OCI-LY7 (cell line): ENCODE data around the gene CERK. TPM values are rescaled to one million over a fixed set of nuclear protein-coding genes. Genes with fewer than 3 reads are reported as not detected.

Experiments used
- BruUV-seq: library from RNA; stranded (reverse); fragments of 400-500 nt; replicated peaks from 2 replicates; lab custom pipeline; 2021; lab: Mats Ljungman, UMichigan
- CTCF ChIA-PET: fragments of 300-600 bp; sonication (Branson Sonifier 250); formaldehyde crosslinking; loops from one replicate; lab custom pipeline; 2022; ENCODE audit warnings: antibody characterized with exemption; ENCODE audit not compliant: unreplicated experiment; lab: Charles Lee
- POLR2A ChIA-PET: fragments of 300-600 bp; sonication (Branson Sonifier 250); formaldehyde crosslinking; loops from one replicate; lab custom pipeline; 2022; ENCODE audit warnings: antibody characterized with exemption; lab: Charles Lee
- DNase-seq: peaks from one replicate; pipeline ENCODE4 v3.0.0-alpha.2; 2015; ENCODE audit warnings: low spot score
- H2AFZ ChIP-seq: fragments of 200-600 bp; sonication (generic), shearing (Covaris generic); 2 replicates; pipeline ENCODE4 v1.6.1; 2014; ENCODE audit warnings: mild to moderate bottlenecking, antibody characterized with exemption, low read length, moderate library complexity
- H3K27ac ChIP-seq: fragments of 200-600 bp; sonication (generic); 2 replicates; pipeline ENCODE4 v1.5.1; 2014; ENCODE audit warnings: mixed run types, low read depth, mild to moderate bottlenecking, moderate library complexity, low read length, inconsistent platforms; ENCODE audit not compliant: poor library complexity, severe bottlenecking
- H3K36me3 ChIP-seq: fragments of 200-600 bp; sonication (generic); 2 replicates; pipeline ENCODE4 v1.6.1; 2014; ENCODE audit warnings: mild to moderate bottlenecking, antibody characterized with exemption, low read length, moderate library complexity, mixed read lengths; ENCODE audit not compliant: insufficient read depth
- H3K4me1 ChIP-seq: fragments of 200-600 bp; sonication (generic); 2 replicates; pipeline ENCODE4 v1.5.1; 2014; ENCODE audit warnings: mild to moderate bottlenecking, low read length; ENCODE audit not compliant: insufficient read depth, poor library complexity, severe bottlenecking
- H3K4me2 ChIP-seq: fragments of 200-600 bp; sonication (generic); 2 replicates; pipeline ENCODE4 v1.6.1; 2014; ENCODE audit warnings: mild to moderate bottlenecking, low read length
- H3K4me3 ChIP-seq: fragments of 200-600 bp; sonication (generic); 2 replicates; pipeline ENCODE4 v1.5.1; 2014; ENCODE audit warnings: mild to moderate bottlenecking, low read depth, low read length; ENCODE audit not compliant: poor library complexity, severe bottlenecking
- H3K79me2 ChIP-seq: fragments of 200-600 bp; sonication (generic); 2 replicates; pipeline ENCODE4 v1.6.1; 2016; ENCODE audit warnings: low read depth, mild to moderate bottlenecking, low read length, moderate library complexity, mixed read lengths; ENCODE audit not compliant: insufficient read depth
- H3K9me2 ChIP-seq: fragments of 200-600 bp; sonication (generic); 2 replicates; pipeline ENCODE4 v1.6.1; 2016; ENCODE audit warnings: mild to moderate bottlenecking, low read length, mixed read lengths; ENCODE audit not compliant: insufficient read depth
- H3K9me3 ChIP-seq: fragments of 200-600 bp; sonication (generic); 2 replicates; pipeline ENCODE4 v1.6.1; 2014; ENCODE audit warnings: mild to moderate bottlenecking, mixed run types, low read length, mixed read lengths
- H4K20me1 ChIP-seq: fragments of 200-600 bp; sonication (generic); 2 replicates; pipeline ENCODE4 v1.6.1; 2014; ENCODE audit warnings: mild to moderate bottlenecking, antibody characterized with exemption, low read length, moderate library complexity, mixed read lengths; ENCODE audit not compliant: insufficient read depth
- CTCF ChIP-seq: fragments of 200-600 bp; sonication (generic); conservative IDR thresholded peaks from 2 replicates; pipeline ENCODE4 v1.5.1; 2014; ENCODE audit warnings: mild to moderate bottlenecking, antibody characterized with exemption, low read length, moderate library complexity, mixed read lengths
- EZH2phosphoT487 ChIP-seq: fragments of 200-600 bp; sonication (generic); IDR thresholded peaks from 2 replicates; pipeline ENCODE4 v1.6.1; 2018; ENCODE audit warnings: low read depth, borderline replicate concordance, mild to moderate bottlenecking, mixed run types, antibody characterized with exemption, low read length, moderate library complexity, mixed read lengths
- intact Hi-C: fragments of 100-400 bp; cut with micrococcal nuclease; formaldehyde crosslinking; loops from one replicate; pipeline ENCODE4 v1.10.0; 2022; ENCODE audit not compliant: unreplicated experiment
- total RNA-seq, 2 experiments: library from RNA; depleted of rRNA in 1 of 2; stranded (reverse); fragments of >200 nt in 1 of 2; shearing (Covaris generic) in 1 of 2; gene quantifications; 2 replicates each; pipeline ENCODE4 v1.2.3, GENCODE V29; 2014 to 2022

The CERK gene
- total RNA-seq, 2 experiments from 2014 or later = 36.6 to 48.1 TPM

- ChIA-PET CTCF (no interaction called here), POLR2A (no interaction called here)
- peaks cover 8% of the 10 kb centered on the region; the same call in 1 of the 2 replicates for H3K36me3 ChIP-seq
- no peak overlapping the region for H3K27ac ChIP-seq
- TF ChIP-seq CTCF = no peak
- no peak for TF ChIP-seq EZH2phosphoT487
- no peak for DNase-seq
- H3K4me1 ChIP-seq = peaks cover 7% of the 10 kb centered on the region
- no peaks in the 10 kb centered on the region for H3K9me3 ChIP-seq
- no peaks in the 10 kb centered on the region for H3K9me2 ChIP-seq
- no peaks in the 10 kb centered on the region for H3K79me2 ChIP-seq
- peak overlapping the region; percentile 6; the same call in 1 of the 2 replicates for H3K4me2 ChIP-seq
- H2AFZ ChIP-seq = no peak overlapping the region
- no TSS peak for BruUV-seq
- intact Hi-C loops = no loop called here
- H4K20me1 ChIP-seq = no peaks in the 10 kb centered on the region; the same call in 1 of the 2 replicates
- H3K4me3 ChIP-seq = no peak overlapping the region
Observed at GRCh38 chr22:46726986-46727317, 11.1 kb downstream of the CERK start.

- no peak overlapping the region for H3K4me3 ChIP-seq
- no peaks in the 10 kb centered on the region; the same call in 1 of the 2 replicates for H4K20me1 ChIP-seq
- H3K4me1 ChIP-seq = peaks cover 6% of the 10 kb centered on the region
- 0 out of 2 replicates have a peak, but pooled peaks cover 5% of the 10 kb centered on the region for H3K36me3 ChIP-seq
- CTCF ChIA-PET = no interaction called here
- DNase-seq = no peak
- TF ChIP-seq EZH2phosphoT487 = no peak
- no peak for TF ChIP-seq CTCF
- H2AFZ ChIP-seq = no peak overlapping the region
- intact Hi-C loops = no loop called here
- no TSS peak for BruUV-seq
- H3K9me3 ChIP-seq = no peaks in the 10 kb centered on the region
- H3K27ac ChIP-seq = no peak overlapping the region
- H3K9me2 ChIP-seq = no peaks in the 10 kb centered on the region
- peak overlapping the region; percentile 6; the same call in 1 of the 2 replicates for H3K4me2 ChIP-seq
- H3K79me2 ChIP-seq = no peaks in the 10 kb centered on the region
- POLR2A ChIA-PET = no interaction called here
Observed at GRCh38 chr22:46726066-46726985, 11.7 kb downstream of the CERK start.

- Histone ChIP-seq H3K79me2 (no peaks in the 10 kb centered on the region), H3K9me2 (no peaks in the 10 kb centered on the region), H3K4me1 (peaks cover 6% of the 10 kb centered on the region), H3K9me3 (no peaks in the 10 kb centered on the region), H3K4me3 (no peak overlapping the region), H3K36me3 (peaks cover 6% of the 10 kb centered on the region; the same call in 1 of the 2 replicates), H4K20me1 (no peaks in the 10 kb centered on the region), H3K27ac (no peak overlapping the region), H2AFZ (no peak overlapping the region), H3K4me2 (no peak overlapping the region)
- ChIA-PET POLR2A (interaction anchor here (0.5 kb wide), 2 partner anchors 23 to 30 kb away, joined by 3 to 4 read pairs; no protein-coding TSS in a partner anchor), CTCF (no interaction called here)
- intact Hi-C loops = no loop called here
- no peak for TF ChIP-seq EZH2phosphoT487
- no peak for TF ChIP-seq CTCF
- BruUV-seq = no TSS peak
- DNase-seq = no peak
Observed at GRCh38 chr22:46725096-46725495, 13.0 kb downstream of the CERK start.
